Measurements from ENCODE around the gene BCAS3. TPM values are rescaled to one million over a fixed set of nuclear protein-coding genes. Genes with fewer than 3 reads are reported as not detected.

The BCAS3 gene
- polyA plus RNA-seq, 3 donors = 10.3 to 19.1 (median 14.7) TPM

DNA sequence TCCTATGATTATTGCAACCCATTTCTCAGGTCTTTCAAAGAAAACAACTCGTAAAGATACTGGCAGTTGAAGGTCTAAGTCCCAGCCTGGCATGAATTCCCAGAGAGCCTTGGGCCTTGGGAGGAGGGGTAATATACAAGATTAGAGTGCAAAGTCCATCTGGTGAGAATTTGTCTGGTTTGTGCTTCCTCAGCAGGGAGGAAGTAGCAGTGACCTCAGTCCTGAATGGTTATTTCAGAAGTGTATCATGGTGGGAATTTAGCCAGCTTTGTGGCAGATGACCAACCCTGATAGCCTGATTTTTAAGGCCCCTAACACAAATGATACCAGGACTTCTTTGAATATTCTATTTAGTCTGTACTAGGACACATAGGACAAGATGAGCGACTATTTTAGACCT lies 570.7 kb downstream of the BCAS3 start:
- Mint-ChIP-seq H3K27ac (peak overlapping the region in 4 of 7 donors; percentile 2 to 52 (median 34)), H3K4me3 (peak overlapping the region in 1 of 2 donors; percentile 15), H3K27me3 (ENCODE audit: low read depth in 3 of 3) (no peaks in the 10 kb centered on the region), H3K36me3 (no peaks in the 10 kb centered on the region), H3K9me3 (peaks cover 0 to 3% (median 0%) of the 10 kb centered on the region in 7 donors), H3K4me1 (peaks cover 52% of the 10 kb centered on the region)
- H3K79me2 ChIP-seq (ENCODE audit: insufficient read depth, low read length) = no peaks in the 10 kb centered on the region
- no peak overlapping the region for H3K4me3 ChIP-seq (replicated peaks in 1 of 3; ENCODE audit: low read depth in 2 of 3, low read length in 3 of 3)
- intact Hi-C loops (cut with micrococcal nuclease) = no loop called here
- peak overlapping the region in 1 of 2 donors; percentile 7 for H3K27ac ChIP-seq (ENCODE audit: low read depth in 1 of 2, low read length in 2 of 2)
- no peak overlapping the region for H3K4me2 ChIP-seq (replicated peaks; ENCODE audit: extremely low read depth, low read length, poor library complexity, severe bottlenecking)
- no peaks in the 10 kb centered on the region for H3K27me3 ChIP-seq (ENCODE audit: control insufficient read depth in 2 of 2, insufficient read depth in 2 of 2, low read length in 2 of 2)
- H3K9me3 ChIP-seq (replicated peaks in 1 of 2; ENCODE audit: control insufficient read depth in 1 of 2, insufficient read depth in 1 of 2, low read length in 2 of 2) = no peaks in the 10 kb centered on the region
- H2AFZ ChIP-seq (ENCODE audit: insufficient read depth, low read depth, low read length, poor library complexity, severe bottlenecking) = no peak overlapping the region
- H4K20me1 ChIP-seq (ENCODE audit: insufficient read depth, low read length) = no peaks in the 10 kb centered on the region
- WGBS (ENCODE audit: insufficient coverage) = no CpG with 5 or more reads among the region's 2 CpGs
- TF ChIP-seq, protein P1, sequence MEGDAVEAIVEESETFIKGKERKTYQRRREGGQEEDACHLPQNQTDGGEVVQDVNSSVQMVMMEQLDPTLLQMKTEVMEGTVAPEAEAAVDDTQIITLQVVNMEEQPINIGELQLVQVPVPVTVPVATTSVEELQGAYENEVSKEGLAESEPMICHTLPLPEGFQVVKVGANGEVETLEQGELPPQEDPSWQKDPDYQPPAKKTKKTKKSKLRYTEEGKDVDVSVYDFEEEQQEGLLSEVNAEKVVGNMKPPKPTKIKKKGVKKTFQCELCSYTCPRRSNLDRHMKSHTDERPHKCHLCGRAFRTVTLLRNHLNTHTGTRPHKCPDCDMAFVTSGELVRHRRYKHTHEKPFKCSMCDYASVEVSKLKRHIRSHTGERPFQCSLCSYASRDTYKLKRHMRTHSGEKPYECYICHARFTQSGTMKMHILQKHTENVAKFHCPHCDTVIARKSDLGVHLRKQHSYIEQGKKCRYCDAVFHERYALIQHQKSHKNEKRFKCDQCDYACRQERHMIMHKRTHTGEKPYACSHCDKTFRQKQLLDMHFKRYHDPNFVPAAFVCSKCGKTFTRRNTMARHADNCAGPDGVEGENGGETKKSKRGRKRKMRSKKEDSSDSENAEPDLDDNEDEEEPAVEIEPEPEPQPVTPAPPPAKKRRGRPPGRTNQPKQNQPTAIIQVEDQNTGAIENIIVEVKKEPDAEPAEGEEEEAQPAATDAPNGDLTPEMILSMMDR (IDR thresholded peaks at IDR 0.05) = no peak
- H3K4me1 ChIP-seq (ENCODE audit: control insufficient read depth in 1 of 2, insufficient read depth in 2 of 2, low read length in 2 of 2) = peaks cover 49 to 52% of the 10 kb centered on the region in 2 donors
- DNase-seq = peak in 2 of 3 donors; percentile 22 to 33
- no peak overlapping the region for H3K9ac ChIP-seq (ENCODE audit: insufficient read depth, low read length, poor library complexity, severe bottlenecking)
- H3K36me3 ChIP-seq (replicated peaks in 1 of 2; ENCODE audit: control insufficient read depth in 1 of 2, insufficient read depth in 2 of 2, low read length in 2 of 2) = no peaks in the 10 kb centered on the region

GRCh38 chr17:61249649-61250299 lies 572.1 kb downstream of the BCAS3 start:
- no peaks in the 10 kb centered on the region for H3K27me3 ChIP-seq (ENCODE audit: control insufficient read depth in 2 of 2, insufficient read depth in 2 of 2, low read length in 2 of 2)
- Mint-ChIP-seq H3K4me3 (no peak overlapping the region), H3K4me1 (peaks cover 58% of the 10 kb centered on the region), H3K36me3 (no peaks in the 10 kb centered on the region), H3K27ac (peak overlapping the region; percentile 94 to 98 (median 95)), H3K9me3 (peaks cover 0 to 3% (median 0%) of the 10 kb centered on the region in 7 donors), H3K27me3 (ENCODE audit: low read depth in 3 of 3) (peaks cover 0 to 4% (median 0%) of the 10 kb centered on the region in 3 donors)
- H3K4me3 ChIP-seq (replicated peaks in 1 of 3; ENCODE audit: low read depth in 2 of 3, low read length in 3 of 3) = no peak overlapping the region
- H2AFZ ChIP-seq (ENCODE audit: insufficient read depth, low read depth, low read length, poor library complexity, severe bottlenecking) = no peak overlapping the region
- no peaks in the 10 kb centered on the region for H4K20me1 ChIP-seq (ENCODE audit: insufficient read depth, low read length)
- intact Hi-C loops (cut with micrococcal nuclease) = loop anchor here in 1 of 2 donors (5.0 kb wide), 1 partner anchor 112 kb away; no protein-coding TSS in a partner anchor
- peaks cover 49 to 54% of the 10 kb centered on the region in 2 donors for H3K4me1 ChIP-seq (ENCODE audit: control insufficient read depth in 1 of 2, insufficient read depth in 2 of 2, low read length in 2 of 2)
- TF ChIP-seq, protein P1 (IDR thresholded peaks at IDR 0.05) = no peak
- 100% methylated on average over 1 of the region's 4 CpGs for WGBS (ENCODE audit: insufficient coverage)
- H3K9ac ChIP-seq (ENCODE audit: insufficient read depth, low read length, poor library complexity, severe bottlenecking) = no peak overlapping the region
- no peaks in the 10 kb centered on the region for H3K9me3 ChIP-seq (replicated peaks in 1 of 2; ENCODE audit: control insufficient read depth in 1 of 2, insufficient read depth in 1 of 2, low read length in 2 of 2)
- H3K27ac ChIP-seq (ENCODE audit: low read depth in 1 of 2, low read length in 2 of 2) = peak overlapping the region in 1 of 2 donors; percentile 90
- H3K4me2 ChIP-seq (replicated peaks; ENCODE audit: extremely low read depth, low read length, poor library complexity, severe bottlenecking) = peak overlapping the region; percentile 39
- H3K36me3 ChIP-seq (replicated peaks in 1 of 2; ENCODE audit: control insufficient read depth in 1 of 2, insufficient read depth in 2 of 2, low read length in 2 of 2) = no peaks in the 10 kb centered on the region
- peak in 1 of 3 donors; percentile 28 for DNase-seq
- H3K79me2 ChIP-seq (ENCODE audit: insufficient read depth, low read length) = no peaks in the 10 kb centered on the region

All from CD14-positive monocyte (primary cell).